H9 (cell line): Measurements from ENCODE around the gene ARHGAP5. TPM values are rescaled to one million over a fixed set of nuclear protein-coding genes. Genes with fewer than 3 reads are reported as not detected.

Experiments used
- DNase-seq: peaks from one replicate; pipeline ENCODE4 v3.0.0-alpha.2; 2017
- H2AFZ ChIP-seq: one replicate; pipeline ENCODE4 v1.6.1; 2013; ENCODE audit warnings: mild to moderate bottlenecking, low read length, control low read depth, moderate library complexity
- H2AK5ac ChIP-seq: 2 replicates; pipeline ENCODE4 v1.6.1; 2013; ENCODE audit warnings: low read length, control low read depth, mixed read lengths; ENCODE audit not compliant: insufficient read length
- H2BK120ac ChIP-seq: one replicate; pipeline ENCODE4 v1.6.1; 2013; ENCODE audit warnings: low read depth, mild to moderate bottlenecking, low read length, control low read depth, inconsistent platforms; ENCODE audit not compliant: poor library complexity, severe bottlenecking
- H2BK12ac ChIP-seq: 2 replicates; pipeline ENCODE4 v1.6.1; 2013; ENCODE audit warnings: low read length, control low read depth, mixed read lengths, low read depth; ENCODE audit not compliant: insufficient read length
- H2BK15ac ChIP-seq: 2 replicates; pipeline ENCODE4 v1.6.1; 2013; ENCODE audit warnings: low read depth, low read length, control low read depth
- H2BK20ac ChIP-seq: one replicate; pipeline ENCODE4 v1.6.1; 2013; ENCODE audit warnings: low read depth, mild to moderate bottlenecking, low read length, control low read depth, inconsistent platforms; ENCODE audit not compliant: poor library complexity, severe bottlenecking
- H2BK5ac ChIP-seq: 2 replicates; pipeline ENCODE4 v1.6.1; 2013; ENCODE audit warnings: low read length, control low read depth, mixed read lengths; ENCODE audit not compliant: insufficient read length
- H3K14ac ChIP-seq: 2 replicates; pipeline ENCODE4 v1.6.1; 2013; ENCODE audit warnings: low read length, control low read depth; ENCODE audit not compliant: insufficient read depth
- H3K18ac ChIP-seq: 2 replicates; pipeline ENCODE4 v1.6.1; 2013; ENCODE audit warnings: low read depth, mild to moderate bottlenecking, mixed read lengths, low read length, control low read depth; ENCODE audit not compliant: insufficient read length
- H3K23ac ChIP-seq: 2 replicates; pipeline ENCODE4 v1.6.1; 2013; ENCODE audit warnings: low read length, control low read depth, mixed read lengths, low read depth; ENCODE audit not compliant: insufficient read length
- H3K23me2 ChIP-seq: 2 replicates; pipeline ENCODE4 v1.6.1; 2013; ENCODE audit warnings: low read depth, mild to moderate bottlenecking, mixed read lengths, low read length, control low read depth; ENCODE audit not compliant: insufficient read length, poor library complexity, severe bottlenecking
- H3K27ac ChIP-seq: 2 replicates; pipeline ENCODE4 v1.5.1; 2013; ENCODE audit warnings: low read length, control low read depth, mixed read lengths, low read depth; ENCODE audit not compliant: insufficient read length
- H3K27me3 ChIP-seq: 2 replicates; pipeline ENCODE4 v1.6.1; 2013; ENCODE audit warnings: low read length, control low read depth, inconsistent platforms; ENCODE audit not compliant: insufficient read depth
- H3K4ac ChIP-seq: 2 replicates; pipeline ENCODE4 v1.6.1; 2013; ENCODE audit warnings: low read depth, mild to moderate bottlenecking, control low read depth, inconsistent platforms, low read length, moderate library complexity
- H3K4me1 ChIP-seq: 2 replicates; pipeline ENCODE4 v1.6.1; 2013; ENCODE audit warnings: low read length, control low read depth, inconsistent platforms; ENCODE audit not compliant: insufficient read depth
- H3K4me2 ChIP-seq: 2 replicates; pipeline ENCODE4 v1.6.1; 2013; ENCODE audit warnings: low read length, control low read depth, mixed read lengths; ENCODE audit not compliant: insufficient read length, insufficient read depth
- H3K56ac ChIP-seq: 2 replicates; pipeline ENCODE4 v1.6.1; 2013; ENCODE audit warnings: low read depth, mild to moderate bottlenecking, mixed read lengths, low read length, control low read depth; ENCODE audit not compliant: insufficient read length
- H3K79me1 ChIP-seq: 2 replicates; pipeline ENCODE4 v1.6.1; 2013; ENCODE audit warnings: low read depth, mild to moderate bottlenecking, moderate library complexity, low read length, control low read depth, inconsistent platforms; ENCODE audit not compliant: insufficient read depth, poor library complexity, severe bottlenecking
- H3K79me2 ChIP-seq: 2 replicates; pipeline ENCODE4 v1.6.1; 2013; ENCODE audit warnings: low read length, control low read depth, inconsistent platforms; ENCODE audit not compliant: insufficient read depth
- H3K9ac ChIP-seq: 2 replicates; pipeline ENCODE4 v1.6.1; 2013; ENCODE audit warnings: low read length, control low read depth, mixed read lengths; ENCODE audit not compliant: insufficient read length; ENCODE audit errors: extremely low read depth
- H3K9me3 ChIP-seq: one replicate; pipeline ENCODE4 v1.6.1; 2013; ENCODE audit warnings: low read depth, low read length, inconsistent platforms; ENCODE audit not compliant: control insufficient read depth
- H3T11ph ChIP-seq: one replicate; pipeline ENCODE4 v1.6.1; 2013; ENCODE audit warnings: mild to moderate bottlenecking, low read length, control low read depth, inconsistent platforms
- H4K20me1 ChIP-seq: one replicate; pipeline ENCODE4 v1.6.1; 2013; ENCODE audit not compliant: control insufficient read depth, insufficient read length, insufficient read depth
- H4K5ac ChIP-seq: 2 replicates; pipeline ENCODE4 v1.6.1; 2013; ENCODE audit warnings: low read depth, mild to moderate bottlenecking, mixed read lengths, low read length, control low read depth; ENCODE audit not compliant: insufficient read length
- H4K8ac ChIP-seq: replicated peaks from 2 replicates; pipeline ENCODE4 v1.6.1; 2013; ENCODE audit warnings: low read length, control low read depth, mixed read lengths, low read depth; ENCODE audit not compliant: insufficient read length
- H4K91ac ChIP-seq: 2 replicates; pipeline ENCODE4 v1.6.1; 2013; ENCODE audit warnings: low read depth, mild to moderate bottlenecking, moderate library complexity, mixed read lengths, low read length, control low read depth; ENCODE audit not compliant: insufficient read length
- H3K27ac Mint-ChIP-seq, 3 experiments: 2 replicates in 2 of 3; 3 replicates in 1 of 3; pipeline ENCODE4 v1.8.0; 2020 to 2021; ENCODE audit warnings: mixed read lengths in 3 of 3, mild to moderate bottlenecking in 1 of 3, moderate library complexity in 1 of 3
- H3K27me3 Mint-ChIP-seq: 2 replicates; pipeline ENCODE4 v1.8.0; 2021; ENCODE audit warnings: low read depth, mild to moderate bottlenecking, moderate library complexity, mixed read lengths
- H3K36me3 Mint-ChIP-seq, 3 experiments: 2 replicates in 2 of 3; 3 replicates in 1 of 3; pipeline ENCODE4 v1.8.0; 2020 to 2021; ENCODE audit warnings: low read depth in 3 of 3, mixed read lengths in 3 of 3; ENCODE audit not compliant: insufficient read depth in 1 of 3
- H3K4me1 Mint-ChIP-seq, 2 experiments: 2 replicates each; pipeline ENCODE4 v1.8.0; 2020; ENCODE audit warnings: mixed read lengths in 2 of 2
- H3K4me3 Mint-ChIP-seq, 2 experiments: 2 replicates in 1 of 2; 3 replicates in 1 of 2; pipeline ENCODE4 v1.8.0; 2020 to 2021; ENCODE audit warnings: mild to moderate bottlenecking in 2 of 2, mixed read lengths in 2 of 2, moderate library complexity in 1 of 2
- H3K9me3 Mint-ChIP-seq, 2 experiments: 2 replicates in 1 of 2; 3 replicates in 1 of 2; pipeline ENCODE4 v1.8.0; 2020; ENCODE audit warnings: mild to moderate bottlenecking in 2 of 2, mixed read lengths in 2 of 2, moderate library complexity in 1 of 2
- WGBS: extraction: QIAGEN DNeasy Blood & Tissue Kit; methylation state at CpG from one replicate; pipeline ENCODE4 v1.1.7; 2013; ENCODE audit warnings: missing lambda C conversion rate, low lambda C conversion rate, mixed read lengths; ENCODE audit not compliant: insufficient read length; ENCODE audit errors: extremely low coverage; 5-methylcytosine and 5-hydroxymethylcytosine counted together
- total RNA-seq: library from RNA; stranded (reverse); gene quantifications from 2 replicates; pipeline ENCODE4 v1.2.1, GENCODE V29; 2021
- TF ChIP-seq, protein P1 (sequence below): fragments of 200-600 bp; sonication (generic); conservative IDR thresholded peaks from 3 replicates; pipeline ENCODE4 v1.8.0; 2021; ENCODE audit warnings: antibody characterized with exemption, mild to moderate bottlenecking

Gene ARHGAP5
- total RNA-seq, 1 experiment from 2014 or later = 73.8 TPM

DNA sequence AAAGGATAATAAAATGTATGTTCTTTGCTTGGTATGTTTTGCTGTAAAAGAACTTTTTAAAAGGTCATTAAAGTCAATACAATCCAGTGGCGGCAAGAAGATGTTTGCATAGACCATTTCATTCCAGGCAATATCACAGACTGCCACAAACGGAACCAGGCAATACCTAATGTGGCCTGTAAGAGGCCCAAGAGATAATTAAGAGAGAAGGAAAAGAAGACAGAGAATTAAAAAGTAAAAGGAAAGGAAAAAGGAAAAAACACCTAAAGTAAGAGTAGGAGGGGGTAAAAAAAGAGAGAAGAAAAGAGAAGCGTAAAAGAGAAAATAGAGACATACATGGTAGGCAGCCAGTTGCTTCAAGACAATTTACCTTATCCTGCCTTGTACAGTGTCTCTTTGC lies 6.8 kb upstream of the ARHGAP5 start:
- Histone ChIP-seq H3K4me2 (no peak overlapping the region), H2BK120ac (no peak overlapping the region), H3K4ac (no peak overlapping the region), H2BK12ac (no peak overlapping the region), H4K91ac (no peak overlapping the region), H4K8ac (no peak overlapping the region), H2AFZ (no peak overlapping the region), H3K27ac (no peak overlapping the region), H4K20me1 (no peaks in the 10 kb centered on the region), H2BK15ac (no peak overlapping the region), H3K4me1 (no peaks in the 10 kb centered on the region), H3K79me2 (no peaks in the 10 kb centered on the region), H3K79me1 (no peaks in the 10 kb centered on the region), H3K27me3 (no peaks in the 10 kb centered on the region), H3K9me3 (no peaks in the 10 kb centered on the region), H3K56ac (no peak overlapping the region), H2BK5ac (no peak overlapping the region), H4K5ac (no peak overlapping the region), H2AK5ac (no peak overlapping the region), H3T11ph (no peak overlapping the region), H3K23ac (no peak overlapping the region), H3K18ac (no peak overlapping the region), H3K9ac (no peak overlapping the region), H2BK20ac (no peak overlapping the region), H3K23me2 (no peaks in the 10 kb centered on the region), H3K14ac (no peak overlapping the region)
- DNase-seq = no peak
- H3K4me3 Mint-ChIP-seq = no peak overlapping the region
- H3K4me1 Mint-ChIP-seq = peaks cover 4 to 7% of the 10 kb centered on the region in 2 experiments
- no peaks in the 10 kb centered on the region for H3K9me3 Mint-ChIP-seq
- no peak overlapping the region; a peak in 1 of 7 replicates for H3K27ac Mint-ChIP-seq
- no peaks in the 10 kb centered on the region for H3K36me3 Mint-ChIP-seq
- no CpG with 5 or more reads among the region's 3 CpGs for WGBS
- no peaks in the 10 kb centered on the region for H3K27me3 Mint-ChIP-seq
- TF ChIP-seq, protein P1, sequence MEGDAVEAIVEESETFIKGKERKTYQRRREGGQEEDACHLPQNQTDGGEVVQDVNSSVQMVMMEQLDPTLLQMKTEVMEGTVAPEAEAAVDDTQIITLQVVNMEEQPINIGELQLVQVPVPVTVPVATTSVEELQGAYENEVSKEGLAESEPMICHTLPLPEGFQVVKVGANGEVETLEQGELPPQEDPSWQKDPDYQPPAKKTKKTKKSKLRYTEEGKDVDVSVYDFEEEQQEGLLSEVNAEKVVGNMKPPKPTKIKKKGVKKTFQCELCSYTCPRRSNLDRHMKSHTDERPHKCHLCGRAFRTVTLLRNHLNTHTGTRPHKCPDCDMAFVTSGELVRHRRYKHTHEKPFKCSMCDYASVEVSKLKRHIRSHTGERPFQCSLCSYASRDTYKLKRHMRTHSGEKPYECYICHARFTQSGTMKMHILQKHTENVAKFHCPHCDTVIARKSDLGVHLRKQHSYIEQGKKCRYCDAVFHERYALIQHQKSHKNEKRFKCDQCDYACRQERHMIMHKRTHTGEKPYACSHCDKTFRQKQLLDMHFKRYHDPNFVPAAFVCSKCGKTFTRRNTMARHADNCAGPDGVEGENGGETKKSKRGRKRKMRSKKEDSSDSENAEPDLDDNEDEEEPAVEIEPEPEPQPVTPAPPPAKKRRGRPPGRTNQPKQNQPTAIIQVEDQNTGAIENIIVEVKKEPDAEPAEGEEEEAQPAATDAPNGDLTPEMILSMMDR = peak; percentile 38; the same call in 1 of the 3 replicates
